KMS-11 (cell line): Measurements from ENCODE around the gene COL3A1.

Source experiments
- H2AFZ ChIP-seq: fragments of 200-600 bp; sonication (generic); 2 replicates; pipeline ENCODE4 v1.6.1; 2016; ENCODE audit warnings: antibody characterized with exemption, mixed run types, low read depth
- H3K27ac ChIP-seq: fragments of 200-600 bp; sonication (generic); 2 replicates; pipeline ENCODE4 v1.6.1; 2016; ENCODE audit warnings: mild to moderate bottlenecking, mixed run types
- H3K27me3 ChIP-seq: fragments of 200-600 bp; sonication (generic); 2 replicates; pipeline ENCODE4 v1.6.1; 2017; ENCODE audit warnings: mild to moderate bottlenecking, low read depth, mixed run types, moderate library complexity; ENCODE audit not compliant: insufficient read depth
- H3K36me3 ChIP-seq: fragments of 200-600 bp; sonication (generic); 2 replicates; pipeline ENCODE4 v1.6.1; 2017; ENCODE audit warnings: mild to moderate bottlenecking, mixed run types; ENCODE audit not compliant: insufficient read depth
- H3K4me1 ChIP-seq: fragments of 200-600 bp; sonication (generic); 2 replicates; pipeline ENCODE4 v1.6.1; 2016; ENCODE audit warnings: mild to moderate bottlenecking, low read depth, mixed run types; ENCODE audit not compliant: poor library complexity, severe bottlenecking
- H3K4me2 ChIP-seq: fragments of 200-600 bp; sonication (generic); 2 replicates; pipeline ENCODE4 v1.7.0; 2016; ENCODE audit warnings: mild to moderate bottlenecking, mixed run types
- H3K4me3 ChIP-seq: fragments of 200-600 bp; sonication (generic); IDR thresholded peaks from 2 replicates; pipeline ENCODE4 v1.6.1; 2017; ENCODE audit warnings: low read depth, low read length, mixed read lengths; ENCODE audit not compliant: insufficient read depth
- H3K79me2 ChIP-seq: fragments of 200-600 bp; sonication (generic); 2 replicates; pipeline ENCODE4 v1.6.1; 2016; ENCODE audit warnings: low read depth, mixed run types; ENCODE audit not compliant: insufficient read depth
- H3K9ac ChIP-seq: fragments of 200-600 bp; sonication (generic); 2 replicates; pipeline ENCODE4 v1.6.1; 2016; ENCODE audit warnings: mild to moderate bottlenecking, mixed run types
- H4K20me1 ChIP-seq: fragments of 200-600 bp; sonication (generic); 2 replicates; pipeline ENCODE4 v1.6.1; 2016; ENCODE audit warnings: mild to moderate bottlenecking, mixed run types; ENCODE audit not compliant: insufficient read depth
- TF ChIP-seq, protein P1 (sequence below): fragments of 200-600 bp; sonication (generic); conservative IDR thresholded peaks from 2 replicates; pipeline ENCODE4 v1.6.1; 2017; ENCODE audit warnings: low read depth, mild to moderate bottlenecking, antibody characterized with exemption, low read length, moderate library complexity, mixed read lengths

Gene COL3A1

DNA sequence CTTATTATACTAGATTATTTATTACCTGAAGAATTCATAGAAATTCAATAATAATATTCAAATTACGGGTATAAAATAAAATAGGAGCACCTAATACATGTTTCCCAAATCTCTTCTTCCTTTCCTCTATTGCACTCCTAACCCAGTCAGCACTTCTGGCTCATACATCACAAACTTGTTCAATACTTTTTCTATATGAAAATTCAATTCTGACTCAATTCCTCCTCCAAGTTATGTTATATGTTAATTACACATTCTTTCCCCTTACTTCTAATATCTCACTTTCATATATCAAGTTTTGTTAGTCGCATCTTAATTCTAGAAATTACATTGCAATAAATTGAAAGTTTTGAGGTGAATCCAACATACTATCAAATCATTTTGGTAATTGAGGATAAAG is 17.9 kb upstream of the COL3A1 start:
- Histone ChIP-seq H3K4me2 (no peak overlapping the region), H2AFZ (no peak overlapping the region), H3K27me3 (no peaks in the 10 kb centered on the region), H3K4me1 (no peaks in the 10 kb centered on the region), H3K9ac (no peak overlapping the region), H3K36me3 (no peaks in the 10 kb centered on the region), H4K20me1 (no peaks in the 10 kb centered on the region), H3K27ac (no peak overlapping the region), H3K79me2 (no peaks in the 10 kb centered on the region), H3K4me3 (no peak overlapping the region)
- TF ChIP-seq, protein P1, sequence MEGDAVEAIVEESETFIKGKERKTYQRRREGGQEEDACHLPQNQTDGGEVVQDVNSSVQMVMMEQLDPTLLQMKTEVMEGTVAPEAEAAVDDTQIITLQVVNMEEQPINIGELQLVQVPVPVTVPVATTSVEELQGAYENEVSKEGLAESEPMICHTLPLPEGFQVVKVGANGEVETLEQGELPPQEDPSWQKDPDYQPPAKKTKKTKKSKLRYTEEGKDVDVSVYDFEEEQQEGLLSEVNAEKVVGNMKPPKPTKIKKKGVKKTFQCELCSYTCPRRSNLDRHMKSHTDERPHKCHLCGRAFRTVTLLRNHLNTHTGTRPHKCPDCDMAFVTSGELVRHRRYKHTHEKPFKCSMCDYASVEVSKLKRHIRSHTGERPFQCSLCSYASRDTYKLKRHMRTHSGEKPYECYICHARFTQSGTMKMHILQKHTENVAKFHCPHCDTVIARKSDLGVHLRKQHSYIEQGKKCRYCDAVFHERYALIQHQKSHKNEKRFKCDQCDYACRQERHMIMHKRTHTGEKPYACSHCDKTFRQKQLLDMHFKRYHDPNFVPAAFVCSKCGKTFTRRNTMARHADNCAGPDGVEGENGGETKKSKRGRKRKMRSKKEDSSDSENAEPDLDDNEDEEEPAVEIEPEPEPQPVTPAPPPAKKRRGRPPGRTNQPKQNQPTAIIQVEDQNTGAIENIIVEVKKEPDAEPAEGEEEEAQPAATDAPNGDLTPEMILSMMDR: no peak

DNA sequence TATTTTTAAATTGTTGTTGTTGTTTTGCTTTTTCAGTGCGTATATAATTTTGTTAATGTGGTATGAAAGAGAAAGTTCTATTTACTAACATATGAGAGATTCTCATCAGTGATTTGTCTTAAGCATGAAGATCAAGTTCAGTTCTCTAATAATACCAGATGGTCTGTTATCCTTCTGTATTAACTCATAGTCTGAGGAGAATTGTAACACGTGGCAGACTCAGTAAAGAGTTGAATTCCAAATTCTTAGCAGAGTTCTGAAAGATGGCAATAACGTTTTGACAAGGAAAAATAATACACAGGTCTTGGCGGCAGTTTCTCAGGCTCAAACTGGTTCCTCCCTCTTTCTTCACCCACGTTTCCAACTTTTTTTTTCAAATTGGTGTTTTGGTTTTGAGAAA is 17.2 kb upstream of the COL3A1 start:
- H3K9ac ChIP-seq: no peak overlapping the region
- no peaks in the 10 kb centered on the region for H3K79me2 ChIP-seq
- no peaks in the 10 kb centered on the region for H3K4me1 ChIP-seq
- H3K27me3 ChIP-seq: no peaks in the 10 kb centered on the region
- TF ChIP-seq, protein P1: no peak
- H3K4me3 ChIP-seq: no peak overlapping the region
- H3K27ac ChIP-seq: no peak overlapping the region
- no peak overlapping the region for H2AFZ ChIP-seq
- no peaks in the 10 kb centered on the region for H4K20me1 ChIP-seq
- no peaks in the 10 kb centered on the region for H3K36me3 ChIP-seq
- no peak overlapping the region for H3K4me2 ChIP-seq

DNA sequence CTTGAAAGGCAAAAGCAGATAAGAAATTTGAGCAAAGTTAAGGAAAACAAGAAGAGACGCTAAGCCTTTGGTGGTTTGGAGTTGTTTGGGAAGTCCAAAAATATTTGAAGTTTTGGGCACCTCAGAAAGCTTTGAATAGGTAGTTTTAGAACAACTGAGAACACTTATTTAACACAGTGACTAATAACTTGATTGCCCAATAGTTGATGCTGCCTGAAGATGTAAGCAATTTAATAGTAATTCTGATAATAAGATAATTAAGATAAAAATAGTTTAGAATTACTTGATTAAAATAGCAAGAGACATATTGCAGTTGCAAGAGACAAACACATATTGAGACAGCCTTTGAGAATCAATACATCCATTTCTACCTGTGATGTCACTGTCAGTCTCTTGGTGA is 16.5 kb upstream of the COL3A1 start:
- Histone ChIP-seq H3K27ac (no peak overlapping the region), H3K36me3 (no peaks in the 10 kb centered on the region), H2AFZ (no peak overlapping the region), H3K27me3 (no peaks in the 10 kb centered on the region), H3K4me3 (no peak overlapping the region), H3K9ac (no peak overlapping the region), H3K4me2 (no peak overlapping the region), H3K79me2 (no peaks in the 10 kb centered on the region), H3K4me1 (no peaks in the 10 kb centered on the region), H4K20me1 (no peaks in the 10 kb centered on the region)
- TF ChIP-seq, protein P1: no peak

DNA sequence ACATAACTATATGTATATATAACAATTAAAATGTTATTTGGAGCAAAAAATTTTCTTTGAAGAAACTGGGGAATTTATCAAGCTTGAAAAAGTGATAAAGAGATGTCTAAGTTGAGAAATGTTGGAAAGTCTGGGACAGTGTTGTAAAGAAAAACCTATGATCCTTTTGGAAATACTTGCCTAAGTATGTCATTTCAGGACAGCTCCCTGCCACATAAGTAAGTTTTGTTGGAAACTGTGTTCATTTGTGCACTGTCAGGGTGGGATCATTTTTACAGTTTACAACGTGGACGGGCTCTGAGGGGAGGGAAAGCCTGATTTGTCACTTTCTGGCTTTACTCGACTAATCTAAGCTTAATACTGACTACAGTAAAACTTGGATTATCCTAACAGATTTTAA is 10.4 kb upstream of the COL3A1 start:
- Histone ChIP-seq H3K36me3 (no peaks in the 10 kb centered on the region), H3K79me2 (no peaks in the 10 kb centered on the region), H3K4me3 (no peak overlapping the region), H4K20me1 (no peaks in the 10 kb centered on the region), H3K4me1 (no peaks in the 10 kb centered on the region), H2AFZ (no peak overlapping the region), H3K4me2 (no peak overlapping the region), H3K27me3 (no peaks in the 10 kb centered on the region), H3K27ac (no peak overlapping the region), H3K9ac (no peak overlapping the region)
- TF ChIP-seq, protein P1: no peak
